ENCODE measurements around the gene ACOXL.

DNA sequence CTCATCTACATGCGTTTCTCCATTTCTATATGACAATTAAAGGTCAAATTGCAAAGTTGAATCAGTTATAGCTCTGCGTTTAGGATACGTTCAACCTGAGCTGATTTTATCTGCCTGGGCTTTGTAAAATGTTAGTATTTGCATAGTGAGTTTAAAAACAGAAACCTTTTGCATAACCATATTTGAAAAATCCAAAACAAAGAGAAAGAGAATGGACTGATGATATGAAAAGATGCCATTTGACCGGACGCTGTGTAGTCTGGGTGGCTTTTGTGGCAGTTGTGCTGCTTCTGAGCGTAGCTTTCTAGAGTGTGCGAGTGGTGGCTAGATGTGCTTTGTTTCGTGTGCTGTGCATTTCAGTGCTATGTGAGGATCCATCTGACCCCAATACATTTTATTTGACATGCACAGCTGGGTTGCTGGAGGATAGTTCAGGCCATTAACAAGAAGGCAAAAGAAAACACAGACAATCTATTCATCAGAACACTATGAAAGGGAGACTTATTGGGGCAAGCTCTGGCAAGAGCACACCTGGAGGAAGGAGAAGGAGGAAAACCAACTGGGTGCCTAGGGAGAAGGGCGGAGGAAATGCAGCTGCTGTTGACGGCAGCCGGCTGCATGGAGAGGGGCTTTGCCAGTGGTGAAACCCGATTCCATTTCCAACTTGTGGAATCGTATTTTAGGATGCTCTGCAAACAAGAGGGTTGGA is 126.8 kb downstream of the ACOXL start:
- TF ChIP-seq POLR2A (IDR thresholded peaks at IDR 0.05) (no peak), CTCF (IDR thresholded peaks at IDR 0.05) (no peak)

All from body of pancreas (tissue), 4 donors.